Measurements from ENCODE around the gene NECAB3.

DNA sequence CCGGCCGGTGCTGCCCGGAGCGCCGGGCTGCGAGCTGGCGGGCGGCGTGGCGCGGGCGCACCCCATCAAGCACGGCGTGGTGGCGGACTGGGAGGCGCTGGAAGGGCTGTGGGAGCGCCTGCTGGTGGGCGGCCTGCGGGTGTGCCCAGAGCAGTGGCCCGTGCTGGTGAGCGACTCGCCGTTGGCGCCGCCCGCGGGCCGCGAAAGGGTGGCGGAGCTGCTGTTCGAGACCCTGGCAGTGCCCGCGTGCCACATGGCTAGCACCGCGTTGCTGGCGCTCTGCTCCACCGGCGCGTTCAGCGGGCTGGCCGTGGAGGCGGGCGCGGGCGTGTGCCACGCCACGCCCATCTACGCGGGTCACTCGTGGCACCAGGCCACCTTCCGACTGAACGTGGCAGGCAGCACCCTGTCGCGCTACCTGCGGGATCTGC lies 7.0 kb downstream of the NECAB3 start:
- no peak for TF ChIP-seq CTCF (IDR thresholded peaks at IDR 0.05)
- no peak for TF ChIP-seq POLR2A (IDR thresholded peaks at IDR 0.05)

All from heart left ventricle (tissue), 13 donors.